K562 (cell line): ENCODE data around the gene RALGPS1.

Experiments used
- BRD4 ChIP-seq: fragments of 200-600 bp; sonication (generic); IDR thresholded peaks from 2 replicates; pipeline ENCODE4 v1.6.1; 2017; ENCODE audit warnings: inconsistent platforms
- FOXK1 ChIP-seq: sonication (generic); formaldehyde crosslinking; IDR thresholded peaks from 2 replicates; pipeline ENCODE4 v1.8.0; 2022; ENCODE audit warnings: missing genetic modification reagents, mild to moderate bottlenecking, borderline replicate concordance
- FOXP1 ChIP-seq: sonication (generic); formaldehyde crosslinking; IDR thresholded peaks from 2 replicates; pipeline ENCODE4 v1.8.0; 2022; ENCODE audit warnings: mild to moderate bottlenecking, missing genetic modification reagents
- GATA2 ChIP-seq: sonication (generic); formaldehyde crosslinking; IDR thresholded peaks from 2 replicates; pipeline ENCODE4 v1.4.0; 2020; ENCODE audit warnings: mild to moderate bottlenecking, missing genetic modification reagents
- KDM4B ChIP-seq, 2 experiments: fragments of 450-650 bp in 1 of 2; sonication (generic) in 1 of 2; IDR thresholded peaks; 2 replicates each; pipeline ENCODE4 v1.6.1; 2016 to 2017; ENCODE audit warnings: borderline replicate concordance in 2 of 2, antibody characterized with exemption in 1 of 2, low read depth in 1 of 2, mild to moderate bottlenecking in 1 of 2
- RUNX1 ChIP-seq: sonication (generic); IDR thresholded peaks from 2 replicates; pipeline ENCODE4 v1.6.1; 2016; ENCODE audit warnings: antibody characterized with exemption, low read depth
- ZNF311 ChIP-seq: fragments of 250-450 bp; sonication (Bioruptor Pico); IDR thresholded peaks from 2 replicates; pipeline ENCODE4 v1.4.0; 2020; ENCODE audit warnings: mild to moderate bottlenecking, moderate library complexity

DNA sequence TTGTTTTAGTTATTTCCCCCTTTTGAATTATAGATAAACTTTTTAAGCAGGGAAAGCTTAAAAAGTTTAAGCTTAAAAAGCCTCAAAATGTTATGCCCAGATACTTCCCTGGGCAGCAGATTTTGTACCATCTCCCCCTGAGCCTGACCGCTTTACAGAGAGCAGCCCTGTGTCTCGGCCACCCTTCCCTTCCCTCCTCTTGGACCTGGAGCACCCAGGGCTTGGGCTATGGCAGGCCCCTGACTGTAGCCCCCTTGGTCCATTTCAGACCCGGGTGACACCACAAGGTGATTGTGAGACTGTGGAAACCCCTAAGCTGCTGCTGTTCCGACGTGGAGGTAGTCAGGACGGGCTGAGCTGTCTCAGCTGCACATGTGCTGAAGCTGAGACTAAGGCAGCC is 97.7 kb downstream of the RALGPS1 start:
- no peak for TF ChIP-seq KDM4B (IDR thresholded peaks at IDR 0.05; ENCODE audit: borderline replicate concordance in 2 of 2, low read depth in 1 of 2)
- no peak for TF ChIP-seq RUNX1
- TF ChIP-seq FOXK1 (CRISPR knock-in tag) = no peak
- no peak for TF ChIP-seq BRD4
- no peak for TF ChIP-seq FOXP1 (CRISPR knock-in tag)
- no peak for TF ChIP-seq ZNF311 (CRISPR knock-in tag)
- TF ChIP-seq GATA2 (CRISPR knock-in tag) = no peak
